SHP77 (cell line): Measurements from ENCODE around the gene TRIM4.
"Not testable (repeated sequence)": the region's sequence is repeated elsewhere in the genome, so short reads cannot be mapped to it uniquely, and the experiment has no call there.

Experiments
- DNase-seq, 2 experiments: peaks; one replicate each; lab custom pipeline; 2025; lab: John Stamatoyannopoulos, UW

Gene TRIM4

GRCh38 chr7:99918959-99919813 lies at the start of gene TRIM4:
TRIM4 (minus strand) TSS chr7:99919530; CDS start chr7:99919401, 129 bp downstream.
- peak; percentile 89 to 92 for DNase-seq

GRCh38 chr7:99958564-99959227 lies 39.4 kb upstream of the TRIM4 start:
- no peak for DNase-seq

DNA sequence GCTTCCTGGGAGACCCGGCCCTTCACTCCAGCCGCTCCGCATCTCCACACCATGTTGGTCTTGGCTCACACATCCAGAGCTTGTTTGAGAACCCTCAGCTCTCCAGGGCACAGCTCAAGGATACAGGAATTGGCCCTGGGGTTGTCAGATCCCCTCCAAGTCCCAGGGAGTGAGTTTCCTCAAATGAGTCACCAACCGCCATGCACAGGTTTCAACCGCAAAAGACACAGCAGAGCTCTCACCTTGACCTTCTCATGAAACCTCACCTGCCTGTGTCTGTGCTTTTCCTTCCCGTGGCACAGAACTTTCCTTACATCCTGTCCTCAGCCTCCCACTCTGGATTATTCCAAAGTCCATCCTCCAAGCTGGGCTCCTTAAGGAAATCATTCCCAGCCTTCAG lies 35.9 kb upstream of the TRIM4 start:
- no peak for DNase-seq

- DNase-seq: not testable (repeated sequence)
Observed at GRCh38 chr7:99954643-99955042, 35.3 kb upstream of the TRIM4 start.

DNA sequence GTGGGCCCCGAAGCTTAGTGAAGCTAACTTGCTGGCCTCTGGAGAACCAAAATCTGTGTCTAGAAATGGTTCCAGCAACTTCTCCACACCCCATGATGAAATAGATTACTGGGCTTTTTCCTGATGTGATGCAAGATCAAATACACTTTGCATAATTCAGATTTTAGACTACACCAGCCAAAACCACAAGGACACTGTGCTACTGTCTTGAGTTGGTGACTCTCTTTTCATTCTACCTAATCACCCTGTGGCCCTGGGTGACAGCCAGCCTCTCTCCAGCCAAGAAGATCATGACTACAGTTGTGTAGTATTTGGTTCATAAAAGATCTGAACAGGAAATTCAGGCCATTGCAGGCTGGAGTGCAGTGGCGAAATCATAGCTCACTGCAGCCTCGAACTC lies 34.3 kb upstream of the TRIM4 start:
- DNase-seq: no peak

DNA sequence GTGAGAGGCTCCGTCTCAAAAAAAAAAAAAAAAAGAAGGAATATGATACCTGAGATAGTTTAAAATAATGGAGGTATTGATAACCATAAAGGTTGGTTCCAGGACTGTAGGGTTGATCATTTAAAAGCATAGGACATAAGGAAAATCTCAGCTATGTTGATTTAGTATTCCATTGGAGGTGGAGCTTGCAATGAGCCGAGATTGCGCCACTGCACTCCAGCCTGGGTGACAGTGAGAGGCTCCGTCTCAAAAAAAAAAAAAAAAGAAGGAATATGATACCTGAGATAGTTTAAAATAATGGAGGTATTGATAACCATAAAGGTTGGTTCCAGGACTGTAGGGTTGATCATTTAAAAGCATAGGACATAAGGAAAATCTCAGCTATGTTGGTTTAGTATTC lies 33.3 kb upstream of the TRIM4 start:
- DNase-seq: not testable (repeated sequence)

DNA sequence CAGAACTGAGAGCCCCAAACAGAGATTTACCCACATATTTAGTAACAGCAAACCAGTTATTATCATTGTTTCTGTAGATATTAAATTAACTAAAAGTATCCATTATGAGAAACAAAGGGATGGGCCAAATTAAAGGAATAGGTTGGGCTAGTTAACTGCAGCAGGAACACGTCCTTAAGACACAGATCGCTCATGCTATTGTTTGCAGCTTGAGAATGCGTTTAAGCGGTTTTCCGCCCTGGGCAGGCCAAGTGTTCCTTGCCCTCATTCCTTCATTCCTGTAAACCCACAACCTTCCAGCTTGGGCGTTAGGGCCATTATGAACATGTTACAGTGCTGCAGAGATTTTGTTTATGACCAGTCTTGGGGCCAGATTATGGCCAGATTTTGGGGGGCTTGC lies 31.5 kb upstream of the TRIM4 start:
- not testable (repeated sequence) for DNase-seq

DNA sequence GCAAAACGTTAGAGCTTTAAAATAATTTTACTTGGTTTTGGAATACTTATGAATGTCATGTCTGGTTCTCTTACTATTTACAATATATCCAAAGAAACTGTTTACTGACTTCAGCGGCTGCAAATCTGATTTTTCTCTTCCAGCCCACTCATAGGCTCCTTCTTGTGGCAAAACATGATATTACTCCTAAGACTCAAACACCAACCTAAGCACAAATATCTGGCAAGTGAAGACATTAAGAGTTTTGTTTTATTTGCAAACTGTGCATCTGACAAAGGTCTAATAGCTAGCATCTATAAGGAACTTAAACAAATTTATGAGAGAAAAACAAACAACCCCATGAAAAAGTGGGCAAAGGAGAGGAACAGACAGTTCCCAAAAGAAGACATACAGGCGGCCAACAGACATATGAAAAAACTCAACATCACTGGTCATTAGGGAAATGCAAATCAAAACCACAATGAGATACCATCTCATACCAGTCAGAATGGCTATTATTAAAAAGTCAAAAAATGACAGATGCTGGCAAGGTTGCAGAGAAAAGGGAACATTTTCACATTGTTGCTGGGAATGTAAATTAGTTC lies 30.4 kb upstream of the TRIM4 start:
- no peak for DNase-seq

DNA sequence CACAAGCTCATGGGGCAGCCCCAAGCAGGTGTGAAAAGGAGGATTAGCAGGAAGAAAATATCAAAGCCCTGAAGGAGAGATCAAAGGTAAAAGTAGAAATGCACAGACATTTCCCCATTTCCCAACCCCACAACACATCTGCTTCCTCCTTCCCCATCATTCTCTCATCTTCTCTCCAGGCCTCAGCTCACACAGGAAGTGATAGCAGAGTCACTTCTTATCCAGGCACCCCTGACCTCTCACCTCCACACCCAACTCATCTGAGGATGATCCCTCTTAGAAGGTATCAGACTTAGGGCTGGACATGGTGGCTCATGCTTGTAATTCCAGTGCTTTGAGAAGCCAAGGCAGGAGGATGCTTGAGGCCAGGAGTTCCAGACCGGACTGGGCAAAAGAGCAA lies 28.3 kb upstream of the TRIM4 start:
- DNase-seq: no peak

DNA sequence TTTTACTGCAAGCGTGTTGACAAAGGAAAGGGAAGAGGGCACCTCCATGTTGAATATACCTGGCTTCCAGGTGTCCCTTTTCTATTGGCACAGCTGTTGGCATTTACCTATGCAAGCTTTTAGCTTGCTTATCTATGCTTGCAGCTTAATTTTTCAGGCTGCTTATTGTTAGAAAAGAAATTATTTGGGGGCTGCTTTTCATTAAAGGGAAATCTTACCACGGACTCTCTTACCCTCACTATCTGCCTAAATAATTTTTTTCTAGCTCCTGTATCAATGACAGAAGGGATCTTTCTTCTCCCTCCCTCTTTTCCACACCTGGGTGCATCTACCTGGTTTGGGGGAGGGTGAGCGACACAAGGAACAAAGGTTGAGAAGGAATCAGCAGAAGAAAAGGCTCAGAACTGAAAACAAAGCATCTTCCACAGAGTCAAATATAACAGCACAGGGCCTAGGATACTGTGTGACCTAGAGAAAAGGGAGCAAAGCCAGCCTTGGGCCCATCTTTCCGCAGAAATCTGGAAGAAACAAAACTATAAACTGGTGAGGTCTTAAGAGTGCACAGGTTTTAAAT lies 25.3 kb upstream of the TRIM4 start:
- no peak for DNase-seq

DNA sequence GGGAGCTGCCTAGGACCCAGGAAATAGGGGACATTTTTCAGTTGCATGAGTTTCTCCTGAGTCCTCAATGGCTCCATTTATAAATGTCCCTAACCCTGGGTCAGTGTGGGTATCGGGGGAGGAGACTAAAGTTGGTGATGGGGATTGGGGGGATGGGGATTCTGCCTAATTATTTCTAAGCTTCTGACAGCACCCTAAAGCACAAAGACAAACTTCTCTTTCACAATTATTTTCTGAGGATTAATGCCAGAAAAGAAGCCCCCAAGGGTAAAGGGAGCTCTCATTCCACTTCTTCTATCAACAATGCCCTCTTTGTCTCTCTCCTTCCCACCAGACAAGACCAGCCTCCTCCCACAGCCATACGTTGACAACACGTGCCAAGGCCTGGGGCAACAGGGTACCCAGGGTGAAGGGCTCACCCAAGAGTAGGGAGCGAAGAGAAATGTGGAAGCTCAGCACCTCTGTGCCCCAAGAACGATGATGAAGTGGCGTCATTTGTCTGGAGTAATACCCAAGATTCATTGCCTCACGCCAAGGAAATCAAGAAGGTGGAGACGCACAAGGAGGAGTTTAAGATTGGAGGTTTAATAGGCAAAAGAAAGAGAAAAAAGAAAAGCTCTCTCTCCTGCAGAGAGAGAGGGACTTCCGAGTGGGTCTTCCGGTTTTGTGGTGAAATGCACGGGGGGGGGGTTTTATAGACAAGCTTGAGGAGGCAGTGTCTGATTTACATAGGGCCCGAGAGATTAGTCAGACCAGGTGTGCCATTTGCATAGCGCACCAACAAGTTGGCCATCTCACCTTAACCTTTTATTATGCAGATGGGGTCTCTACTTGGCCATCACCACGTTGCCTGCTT lies 24.5 kb upstream of the TRIM4 start:
- no peak for DNase-seq

GRCh38 chr7:99938296-99938695 lies 19.0 kb upstream of the TRIM4 start:
- no peak for DNase-seq

DNA sequence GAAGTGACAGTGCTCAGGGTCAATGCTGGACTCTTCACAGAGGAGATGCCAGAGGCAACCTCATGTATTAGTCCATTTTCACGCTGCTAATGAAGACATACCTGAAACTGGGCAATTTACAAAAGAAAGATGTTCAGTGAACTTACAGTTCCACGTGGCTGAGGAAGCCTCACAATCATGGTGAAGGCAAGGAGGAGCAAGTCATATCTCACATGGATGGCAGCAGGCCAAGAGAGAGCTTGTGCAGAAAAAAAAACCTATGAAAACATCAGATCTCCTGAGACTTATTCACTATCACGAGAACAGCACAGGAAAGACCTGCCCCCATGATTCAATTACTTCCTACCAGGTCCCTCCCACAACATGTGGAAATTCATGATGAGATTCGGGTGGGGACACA lies 15.7 kb upstream of the TRIM4 start:
- not testable (repeated sequence) for DNase-seq

DNA sequence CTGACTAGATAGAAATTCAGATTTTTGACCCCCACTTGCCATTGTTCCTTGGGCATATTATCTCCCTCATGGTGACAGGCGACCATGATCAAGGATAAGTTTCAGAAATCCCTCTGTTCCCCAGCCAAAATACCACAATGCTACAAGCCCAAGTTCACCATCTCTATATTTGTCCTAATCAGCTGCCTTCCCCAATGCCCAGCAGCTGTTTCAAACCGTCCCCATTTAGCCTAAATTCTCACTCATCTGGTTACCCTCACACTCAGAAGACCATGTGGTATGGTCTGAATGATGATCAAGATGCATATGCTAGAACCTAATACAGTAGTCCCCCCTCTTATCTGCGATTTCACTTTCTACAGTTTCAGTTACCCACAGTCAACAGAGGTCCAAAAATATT lies 11.0 kb upstream of the TRIM4 start:
- DNase-seq: no peak

DNA sequence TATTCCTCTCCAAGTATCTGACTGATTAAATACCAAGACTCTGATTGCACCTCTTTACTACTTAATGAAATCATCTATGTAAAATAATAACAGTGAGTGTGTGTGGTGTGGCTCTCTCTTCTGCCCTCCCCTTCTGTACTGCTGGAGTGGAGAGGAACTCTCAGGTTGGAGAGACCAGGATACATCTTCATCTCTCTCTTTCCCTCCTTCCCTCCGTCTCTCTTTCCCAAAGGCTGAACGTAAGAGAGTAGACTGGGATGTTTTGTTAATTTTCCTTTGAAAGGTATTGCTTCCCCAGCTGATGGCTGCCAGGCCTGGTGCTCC lies 10.4 kb upstream of the TRIM4 start:
- no peak for DNase-seq

DNA sequence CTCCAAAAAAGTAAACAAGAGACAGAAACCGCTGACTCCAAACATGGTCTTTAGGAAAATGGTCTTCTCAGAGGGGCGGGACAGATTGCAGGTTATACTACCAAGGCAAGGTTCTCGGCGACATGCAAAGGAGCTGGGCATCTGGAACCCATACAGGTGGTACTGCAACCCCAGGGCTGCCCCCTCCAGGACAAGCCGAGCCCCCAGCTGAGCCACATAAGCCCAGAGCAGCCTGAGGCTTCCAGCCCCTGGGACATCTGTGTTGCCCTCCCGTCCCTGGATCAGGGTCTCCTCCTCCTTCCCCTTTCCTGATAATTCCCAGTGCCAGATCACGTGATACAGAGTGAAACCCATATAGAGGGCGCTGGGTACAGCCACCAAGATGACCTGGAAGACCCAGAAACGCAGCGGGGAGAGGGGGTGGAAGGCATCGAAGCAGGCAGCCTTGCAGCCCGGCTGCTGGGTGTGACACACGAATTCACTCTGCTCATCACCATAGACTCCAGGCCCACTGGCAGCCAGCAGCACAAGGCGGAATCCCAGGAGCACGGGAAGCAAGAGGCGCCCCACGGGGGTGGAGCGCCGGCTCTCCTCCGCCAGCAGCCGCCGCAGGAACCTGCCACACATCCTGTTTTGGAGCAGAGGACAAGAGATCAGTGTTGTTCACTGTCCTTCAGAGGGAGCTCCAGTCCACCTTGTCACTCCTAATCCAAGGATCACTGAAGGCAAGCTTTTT lies 9.8 kb upstream of the TRIM4 start, which contains the start of gene GJC3:
GJC3 (minus strand) TSS at position 627 of the 736 bp plus-strand sequence; CDS start at position 627, 0 bp downstream.
- DNase-seq: peak; percentile 18 to 51

DNA sequence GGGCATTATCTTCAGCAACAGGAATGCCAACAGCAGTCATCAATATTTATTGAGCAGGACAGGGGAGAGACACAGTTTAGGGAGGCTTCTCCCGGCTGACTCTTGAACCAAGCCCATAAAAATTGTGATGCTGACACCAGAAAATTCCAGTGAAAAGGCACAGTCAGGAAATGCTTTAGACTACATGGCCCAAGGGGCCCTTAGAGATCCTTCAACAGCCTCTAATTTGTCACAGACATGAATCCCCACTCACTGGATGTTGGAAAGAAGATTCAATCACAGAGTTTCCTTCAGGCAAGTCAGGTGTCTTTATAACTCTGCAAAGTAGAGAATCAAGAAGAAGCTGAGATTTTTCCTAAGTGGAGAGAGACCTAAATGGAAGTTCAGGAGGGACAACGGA lies 8.9 kb upstream of the TRIM4 start:
- DNase-seq: no peak

DNA sequence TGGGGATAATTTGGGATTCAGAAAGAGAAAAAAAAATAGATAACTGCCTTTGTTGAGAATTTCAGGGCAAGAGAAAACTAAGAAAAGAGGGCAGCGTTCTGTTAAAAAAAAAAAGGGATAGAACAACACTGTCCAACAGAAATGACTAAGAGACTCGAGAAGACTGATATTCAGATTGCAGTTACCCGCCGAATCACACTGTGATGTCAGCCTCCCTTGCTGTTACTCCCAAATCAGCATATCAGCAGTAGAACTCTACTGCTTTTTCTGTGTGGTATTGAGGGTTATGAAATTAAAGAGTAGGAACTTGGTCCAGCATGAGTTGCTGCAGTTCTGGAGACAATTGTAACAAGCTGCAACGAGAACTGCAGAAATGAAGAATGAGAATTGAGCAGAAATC lies 8.2 kb upstream of the TRIM4 start:
- no peak for DNase-seq

GRCh38 chr7:99926321-99926720 lies 7.0 kb upstream of the TRIM4 start:
- no peak for DNase-seq

- no peak for DNase-seq
Observed at GRCh38 chr7:99923200-99923599, 3.9 kb upstream of the TRIM4 start.

GRCh38 chr7:99920149-99920548 lies 819 bp upstream of the TRIM4 start:
- DNase-seq: no peak
